ENCODE data around the gene UBE2G2.

- TF ChIP-seq CTCF (conservative IDR thresholded peaks at IDR 0.05 in 1 of 2, IDR thresholded peaks at IDR 0.05 in 1 of 2; ENCODE audit: low read depth in 1 of 2, low read length in 2 of 2) (no peak), EZH2 (IDR thresholded peaks at IDR 0.05; ENCODE audit: low read length, missing control alignments) (no peak)
Observed at GRCh38 chr21:44812640-44813039, 11.0 kb upstream of the UBE2G2 start.

All from fibroblast of lung (primary cell).